MM.1S (cell line): ENCODE measurements around the gene TRIM44.

Source experiments
- EZH2 ChIP-seq: fragments of 300-600 bp; sonication (generic); optimal IDR thresholded peaks from 2 replicates; pipeline ENCODE3; 2017; ENCODE audit warnings: low read depth, mild to moderate bottlenecking, antibody characterized with exemption, low read length, mixed read lengths
- TF ChIP-seq, protein P1 (sequence below): fragments of 300-600 bp; sonication (generic); IDR thresholded peaks from 2 replicates; pipeline ENCODE4 v1.5.1; 2016; ENCODE audit warnings: antibody characterized with exemption, low read length, mixed read lengths

DNA sequence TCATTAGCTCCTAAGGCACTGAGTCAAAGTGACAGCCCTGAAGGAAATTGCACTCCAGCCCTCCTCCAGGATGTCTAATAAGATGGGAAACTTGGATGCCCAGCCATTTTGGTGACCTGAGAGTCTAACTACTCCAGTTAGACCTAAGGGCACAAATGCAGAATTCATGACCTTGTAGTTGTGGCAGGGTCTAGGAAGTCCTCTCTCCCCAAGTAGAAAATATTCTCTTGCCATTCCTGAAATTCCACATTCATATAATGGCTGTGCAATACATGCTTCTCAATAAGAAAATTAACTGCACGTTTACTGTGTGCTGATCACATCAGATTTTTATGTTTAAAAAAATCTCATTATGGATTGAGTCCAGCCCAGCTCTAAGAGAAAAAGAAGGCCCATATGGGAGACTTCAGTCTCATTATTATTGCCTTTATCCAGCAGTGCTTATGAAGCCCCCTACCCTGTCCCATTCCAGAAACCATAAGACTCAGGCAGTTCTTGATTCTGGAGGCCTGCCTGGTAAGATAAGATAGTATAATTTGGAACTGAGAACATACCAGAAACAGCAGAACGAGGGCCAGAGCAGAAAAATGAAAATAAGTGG, 147.6 kb downstream of the TRIM44 start:
- TF ChIP-seq EZH2 = no peak
- TF ChIP-seq, protein P1, sequence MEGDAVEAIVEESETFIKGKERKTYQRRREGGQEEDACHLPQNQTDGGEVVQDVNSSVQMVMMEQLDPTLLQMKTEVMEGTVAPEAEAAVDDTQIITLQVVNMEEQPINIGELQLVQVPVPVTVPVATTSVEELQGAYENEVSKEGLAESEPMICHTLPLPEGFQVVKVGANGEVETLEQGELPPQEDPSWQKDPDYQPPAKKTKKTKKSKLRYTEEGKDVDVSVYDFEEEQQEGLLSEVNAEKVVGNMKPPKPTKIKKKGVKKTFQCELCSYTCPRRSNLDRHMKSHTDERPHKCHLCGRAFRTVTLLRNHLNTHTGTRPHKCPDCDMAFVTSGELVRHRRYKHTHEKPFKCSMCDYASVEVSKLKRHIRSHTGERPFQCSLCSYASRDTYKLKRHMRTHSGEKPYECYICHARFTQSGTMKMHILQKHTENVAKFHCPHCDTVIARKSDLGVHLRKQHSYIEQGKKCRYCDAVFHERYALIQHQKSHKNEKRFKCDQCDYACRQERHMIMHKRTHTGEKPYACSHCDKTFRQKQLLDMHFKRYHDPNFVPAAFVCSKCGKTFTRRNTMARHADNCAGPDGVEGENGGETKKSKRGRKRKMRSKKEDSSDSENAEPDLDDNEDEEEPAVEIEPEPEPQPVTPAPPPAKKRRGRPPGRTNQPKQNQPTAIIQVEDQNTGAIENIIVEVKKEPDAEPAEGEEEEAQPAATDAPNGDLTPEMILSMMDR = no peak
